Measurements from ENCODE around the gene VENTX.

- TF ChIP-seq POLR2A (IDR thresholded peaks at IDR 0.05; ENCODE audit: low read depth, low read length) (no peak), TAF1 (IDR thresholded peaks at IDR 0.05; ENCODE audit: borderline replicate concordance, low read depth, low read length) (no peak), POLR2AphosphoS5 (IDR thresholded peaks at IDR 0.05; ENCODE audit: low read depth, low read length) (no peak)
Observed at GRCh38 chr10:133189726-133190125, 47.9 kb upstream of the VENTX start.
